ENCODE measurements around the gene NXF1. TPM values are rescaled to one million over a fixed set of nuclear protein-coding genes. Genes with fewer than 3 reads are reported as not detected.

The NXF1 gene
- 24.2 and 26.1 TPM in 2 replicates for total RNA-seq

GRCh38 chr11:62805076-62805892, at the start of gene NXF1:
NXF1 (minus strand) TSS chr11:62805440; CDS start chr11:62805356, 84 bp downstream.

DNA sequence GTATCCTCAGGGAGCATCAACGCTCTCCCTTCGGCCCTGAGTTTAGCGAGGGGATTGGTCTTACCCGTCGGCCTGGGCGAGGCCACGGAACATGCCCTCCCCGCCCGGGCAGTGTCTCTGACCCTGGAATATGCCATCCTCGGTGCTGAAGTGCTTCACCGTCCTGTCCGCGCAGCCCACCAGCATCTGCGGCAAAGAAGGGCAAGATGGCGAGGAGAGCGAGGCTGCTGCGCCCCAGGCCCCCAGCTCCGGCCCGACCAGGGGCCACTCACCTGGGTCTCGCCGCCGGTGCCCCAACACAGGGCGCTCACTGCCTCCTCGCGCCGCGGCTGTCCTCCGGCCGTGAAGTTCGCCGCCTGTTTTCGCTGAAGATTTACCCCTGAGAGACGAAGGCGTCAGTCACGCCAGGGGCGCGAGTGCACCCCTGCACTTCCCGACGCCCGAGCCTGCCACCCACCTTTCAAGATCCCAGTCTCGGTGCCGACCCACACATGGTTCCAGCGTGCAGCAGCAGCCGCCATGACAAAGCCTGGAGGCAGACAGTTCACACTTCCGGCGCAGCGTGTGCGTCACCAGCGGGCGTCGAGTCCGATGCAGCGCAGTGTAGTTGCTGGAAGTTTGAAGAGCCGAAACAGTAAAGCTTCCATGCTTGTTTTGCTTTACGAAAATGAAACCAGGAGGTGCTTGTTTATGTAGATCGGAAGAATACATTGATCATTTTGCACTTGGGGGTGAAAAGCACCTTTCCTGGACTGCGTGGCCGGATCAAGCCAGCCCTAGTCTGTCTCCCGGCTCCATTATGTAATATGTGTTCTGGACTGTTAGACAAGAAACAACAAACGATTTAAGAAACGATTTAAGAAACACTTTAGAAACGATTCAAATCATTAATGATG, 34.1 kb upstream of the NXF1 start, which contains the start of gene WDR74:
Gene WDR74, minus strand, starts transcription at position 541 of the 896 bp plus-strand sequence. Its CDS starts 20 bp downstream, at position 521.

GRCh38 chr11:62832336-62833234, 27.3 kb upstream of the NXF1 start, which contains the start of gene TEX54:
TEX54 (minus strand) TSS chr11:62832841.

GRCh38 chr11:62831520-62832335, 26.5 kb upstream of the NXF1 start, which contains the start of gene STX5:
STX5 (minus strand) TSS chr11:62832051; CDS start chr11:62831243, 808 bp downstream.

GRCh38 chr11:62791501-62792201, 13.6 kb downstream of the NXF1 start, which contains the start of gene TMEM223:
TMEM223 (minus strand) TSS chr11:62792006; CDS start chr11:62791994, 12 bp downstream.

GRCh38 chr11:62787005-62787759, 18.1 kb downstream of the NXF1 start, which contains the start of gene TMEM179B:
TMEM179B (plus strand) TSS chr11:62787402; CDS start chr11:62787432, 30 bp downstream.

GRCh38 chr11:62771144-62772021, 33.9 kb downstream of the NXF1 start, which contains the start of gene TAF6L:
TAF6L (plus strand) TSS chr11:62771396; CDS start chr11:62775784, 4,388 bp downstream.

GRCh38 chr11:62753736-62754603, 51.3 kb downstream of the NXF1 start, which contains the start of gene ZBTB3:
ZBTB3 (minus strand) TSS chr11:62754160; CDS start chr11:62753664, 496 bp downstream.

Small RNAs within 50 kb of the gene (small RNA-seq; reads per million reads assigned to genes)
- gene MIR6514, result 0.19 reads per million
- gene RF00099, result not detected
- gene RNU6-118P, result not detected
- not detected for gene SNORD22
- not detected for gene SNORD26
- not detected for gene SNORD27
- gene SNORD28, result not detected
- gene SNORD30, result 45.4 reads per million, percentile 98 among the genes with 10 or more reads in this experiment

Other genes with a start within 250 kb of the NXF1 start
- 828 and 1,333 TPM in 2 replicates for gene EEF1G, start 231.5 kb downstream of the NXF1 start, total RNA-seq
- 4.8 and 7.6 TPM in 2 replicates for gene TUT1, start 213.9 kb downstream of the NXF1 start, total RNA-seq
- 95.2 and 143 TPM in 2 replicates for gene MTA2, start 203.6 kb downstream of the NXF1 start, total RNA-seq
- gene EML3, start 192.7 kb downstream of the NXF1 start, total RNA-seq, result 22.0 and 25.6 TPM in 2 replicates
- gene ROM1, start 192.2 kb downstream of the NXF1 start, total RNA-seq, result 3.1 and 4.4 TPM in 2 replicates
- gene B3GAT3, start 183.5 kb downstream of the NXF1 start, total RNA-seq, result 28.0 and 42.3 TPM in 2 replicates
- 178 and 191 TPM in 2 replicates for gene GANAB, start 158.8 kb downstream of the NXF1 start, total RNA-seq
- 30.5 and 34.8 TPM in 2 replicates for gene INTS5, start 152.1 kb downstream of the NXF1 start, total RNA-seq
- gene C11orf98, start 140.2 kb downstream of the NXF1 start, total RNA-seq, result 24.8 and 29.4 TPM in 2 replicates
- 8.5 and 17.6 TPM in 2 replicates for gene CSKMT, start 140.1 kb downstream of the NXF1 start, total RNA-seq
- gene UQCC3, start 133.8 kb downstream of the NXF1 start, total RNA-seq, result 7.8 and 9.2 TPM in 2 replicates
- 8.0 and 8.5 TPM in 2 replicates for gene LBHD1, start 133.2 kb downstream of the NXF1 start, total RNA-seq
- 70.6 and 99.2 TPM in 2 replicates for gene UBXN1, start 126.4 kb downstream of the NXF1 start, total RNA-seq
- 16.4 and 38.2 TPM in 2 replicates for gene LRRN4CL, start 115.9 kb downstream of the NXF1 start, total RNA-seq
- gene BSCL2, start 98.0 kb downstream of the NXF1 start, total RNA-seq, result 36.0 and 43.4 TPM in 2 replicates
- gene GNG3, start 97.8 kb downstream of the NXF1 start, total RNA-seq, result not detected in 2 replicates
- gene HNRNPUL2, start 78.0 kb downstream of the NXF1 start, total RNA-seq, result 9.9 and 12.5 TPM in 2 replicates
- 32.3 and 36.0 TPM in 2 replicates for gene TTC9C, start 77.0 kb downstream of the NXF1 start, total RNA-seq
- gene ZBTB3, start 51.3 kb downstream of the NXF1 start, total RNA-seq, result 12.3 and 13.6 TPM in 2 replicates
- 44.4 and 55.5 TPM in 2 replicates for gene POLR2G, start 43.9 kb downstream of the NXF1 start, total RNA-seq
- gene TAF6L, start 34.0 kb downstream of the NXF1 start, total RNA-seq, result 14.7 and 19.5 TPM in 2 replicates
- 25.0 and 38.9 TPM in 2 replicates for gene TMEM179B, start 18.0 kb downstream of the NXF1 start, total RNA-seq
- gene TMEM223, start 13.4 kb downstream of the NXF1 start, total RNA-seq, result 15.8 and 18.4 TPM in 2 replicates
- 31.5 and 36.0 TPM in 2 replicates for gene STX5, start 26.6 kb upstream of the NXF1 start, total RNA-seq
- gene TEX54, start 27.4 kb upstream of the NXF1 start, total RNA-seq, result not detected in 2 replicates
- gene WDR74, start 34.1 kb upstream of the NXF1 start, total RNA-seq, result 63.9 and 71.0 TPM in 2 replicates
- gene SLC3A2, start 75.5 kb upstream of the NXF1 start, total RNA-seq, result 130 and 160 TPM in 2 replicates
- gene CHRM1, start 115.9 kb upstream of the NXF1 start, total RNA-seq, result not detected in 2 replicates
- gene SLC22A6, start 179.5 kb upstream of the NXF1 start, total RNA-seq, result not detected in 2 replicates
- gene SLC22A8, start 210.4 kb upstream of the NXF1 start, total RNA-seq, result not detected in 2 replicates